Mesangial cell (primary cell): ENCODE measurements around the gene SLC35G3. TPM values are rescaled to one million over a fixed set of nuclear protein-coding genes. Genes with fewer than 3 reads are reported as not detected.

ENCODE experiments used
- total RNA-seq: library from RNA; depleted of rRNA; stranded (reverse); fragments of >200 nt; gene quantifications from 2 replicates; pipeline ENCODE4 v1.2.3, GENCODE V29; 2015

The SLC35G3 gene
- not detected in 2 replicates for total RNA-seq

GRCh38 chr17:35194001-35194400 is at the start of gene SLC35G3:
Gene SLC35G3, minus strand, starts transcription at chr17:35194393. Its CDS starts 86 bp downstream, at chr17:35194307.

GRCh38 chr17:35242805-35243560 is 48.8 kb upstream of the SLC35G3 start, which contains the start of gene SLFN5:
Gene SLFN5, plus strand, starts transcription at chr17:35243072. Its CDS starts 15,619 bp downstream, at chr17:35258691.

GRCh38 chr17:35147375-35147905 is 46.8 kb downstream of the SLC35G3 start, which contains the start of gene UNC45B:
Gene UNC45B, plus strand, starts transcription at chr17:35147817. Its CDS starts 447 bp downstream, at chr17:35148264.

Other genes with a start within 250 kb of the SLC35G3 start
- 0.33 and 0.38 TPM in 2 replicates for gene CCT6B, start 232.9 kb downstream of the SLC35G3 start, total RNA-seq
- 4.4 and 4.6 TPM in 2 replicates for gene ZNF830, start 232.9 kb downstream of the SLC35G3 start, total RNA-seq
- 29.2 and 44.0 TPM in 2 replicates for gene LIG3, start 213.9 kb downstream of the SLC35G3 start, total RNA-seq
- 21.2 and 29.8 TPM in 2 replicates for gene RFFL, start 130.7 kb downstream of the SLC35G3 start, total RNA-seq
- gene RAD51D, start 74.5 kb downstream of the SLC35G3 start, total RNA-seq, result 9.1 and 10.9 TPM in 2 replicates
- not detected in 2 replicates for gene FNDC8, start 72.8 kb downstream of the SLC35G3 start, total RNA-seq
- 18.3 and 32.9 TPM in 2 replicates for gene NLE1, start 52.1 kb downstream of the SLC35G3 start, total RNA-seq
- not detected in 2 replicates for gene UNC45B, start 46.6 kb downstream of the SLC35G3 start, total RNA-seq
- 17.9 and 24.1 TPM in 2 replicates for gene SLFN5, start 48.7 kb upstream of the SLC35G3 start, total RNA-seq
- gene SLFN11, start 179.2 kb upstream of the SLC35G3 start, total RNA-seq, result 1.0 and 2.4 TPM in 2 replicates
- gene SLFN12, start 238.1 kb upstream of the SLC35G3 start, total RNA-seq, result 5.8 and 6.7 TPM in 2 replicates